ACC112 (cell line): Measurements from ENCODE around the gene BAG3.

ENCODE experiments used
- H2AFZ ChIP-seq: fragments of 200-600 bp; sonication (generic); one replicate; pipeline ENCODE4 v1.6.0; 2017; ENCODE audit warnings: antibody characterized with exemption, low read length; ENCODE audit not compliant: unreplicated experiment
- H3K27ac ChIP-seq: fragments of 200-600 bp; sonication (generic); 2 replicates; pipeline ENCODE4 v1.5.1; 2014; ENCODE audit warnings: low read depth, mild to moderate bottlenecking, antibody characterized with exemption, low read length, moderate library complexity
- H3K27me3 ChIP-seq: fragments of 200-600 bp; sonication (generic); 2 replicates; pipeline ENCODE4 v1.6.1; 2014; ENCODE audit warnings: mild to moderate bottlenecking, antibody characterized with exemption, low read length, moderate library complexity, mixed read lengths; ENCODE audit not compliant: insufficient read depth
- H3K36me3 ChIP-seq: fragments of 200-600 bp; sonication (generic); 2 replicates; pipeline ENCODE4 v1.6.1; 2016; ENCODE audit warnings: mild to moderate bottlenecking, antibody characterized with exemption, low read length, moderate library complexity, mixed read lengths; ENCODE audit not compliant: insufficient read depth
- H3K4me1 ChIP-seq: fragments of 200-600 bp; sonication (generic); one replicate; pipeline ENCODE4 v1.6.1; 2016; ENCODE audit warnings: low read length, mixed read lengths; ENCODE audit not compliant: insufficient read depth, unreplicated experiment, control insufficient read depth
- H3K4me3 ChIP-seq: fragments of 200-600 bp; sonication (generic); 2 replicates; pipeline ENCODE4 v1.5.1; 2014; ENCODE audit warnings: mild to moderate bottlenecking, low read depth, low read length
- H3K79me2 ChIP-seq: fragments of 200-600 bp; sonication (generic); one replicate; pipeline ENCODE4 v1.6.0; 2016; ENCODE audit warnings: low read length; ENCODE audit not compliant: control insufficient read depth, unreplicated experiment, insufficient read depth

BAG3 gene

GRCh38 chr10:119640875-119641526 is 10.2 kb upstream of the BAG3 start:
- no peaks in the 10 kb centered on the region for H3K36me3 ChIP-seq
- no peak overlapping the region for H3K27ac ChIP-seq
- no peak overlapping the region for H3K4me3 ChIP-seq
- no peaks in the 10 kb centered on the region for H3K27me3 ChIP-seq
- H3K4me1 ChIP-seq, result peaks cover 6% of the 10 kb centered on the region
- H3K79me2 ChIP-seq, result no peaks in the 10 kb centered on the region
- H2AFZ ChIP-seq, result peak overlapping the region; percentile 32

GRCh38 chr10:119642556-119643111 is 8.5 kb upstream of the BAG3 start:
- Histone ChIP-seq H3K4me3 (no peak overlapping the region), H3K4me1 (peaks cover 6% of the 10 kb centered on the region), H3K27me3 (no peaks in the 10 kb centered on the region), H3K36me3 (no peaks in the 10 kb centered on the region), H3K79me2 (no peaks in the 10 kb centered on the region), H3K27ac (no peak overlapping the region), H2AFZ (no peak overlapping the region)

DNA sequence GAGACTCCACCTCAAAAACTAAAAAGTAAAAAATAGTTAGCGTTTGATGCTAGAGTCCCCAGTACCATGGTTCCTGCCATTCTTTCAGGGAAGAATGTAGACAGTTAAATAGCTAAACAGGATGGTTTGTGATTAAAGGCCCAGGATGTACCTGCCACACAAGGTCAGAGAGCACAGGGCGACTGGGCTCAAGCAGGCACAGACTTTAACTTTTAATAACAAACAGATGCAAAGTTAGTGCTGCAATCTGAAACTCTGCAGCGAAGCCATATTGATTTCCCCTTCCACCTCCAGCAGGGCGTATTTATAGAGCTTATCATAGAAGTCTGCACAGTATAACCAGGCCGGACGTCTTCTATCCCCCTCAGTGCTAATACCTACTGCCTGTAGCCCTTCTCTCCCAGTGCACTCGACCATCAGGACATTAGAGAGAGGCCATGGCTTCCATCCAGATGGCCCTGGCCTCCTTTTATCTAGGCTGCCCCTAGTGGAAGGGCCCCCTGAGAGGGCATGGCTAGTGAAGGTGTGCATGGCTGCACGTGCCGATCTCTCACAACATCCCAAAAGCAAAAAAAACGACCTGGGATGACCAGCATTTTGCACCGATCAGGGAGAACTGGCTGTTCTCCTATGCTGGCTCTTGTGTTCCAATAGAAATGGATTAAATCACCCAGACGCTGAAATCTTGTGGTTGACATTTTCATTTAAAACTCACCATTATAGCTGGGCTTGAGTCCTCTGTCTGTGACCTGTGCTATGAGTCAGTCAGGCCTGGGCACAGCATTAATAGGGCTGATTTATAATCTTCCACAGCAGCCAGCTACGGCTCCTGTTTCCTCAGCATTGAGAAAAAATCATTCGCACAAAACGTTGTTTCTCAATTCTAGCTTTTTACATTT is 7.6 kb upstream of the BAG3 start:
- H2AFZ ChIP-seq, result peak overlapping the region; percentile 86
- no peaks in the 10 kb centered on the region for H3K79me2 ChIP-seq
- peak overlapping the region; percentile 26; the same call in 1 of the 2 replicates for H3K27ac ChIP-seq
- H3K36me3 ChIP-seq, result no peaks in the 10 kb centered on the region
- peaks cover 6% of the 10 kb centered on the region for H3K4me1 ChIP-seq
- H3K27me3 ChIP-seq, result no peaks in the 10 kb centered on the region
- peak overlapping the region; percentile 56 for H3K4me3 ChIP-seq

- Histone ChIP-seq H3K4me1 (peaks cover 6% of the 10 kb centered on the region), H3K27me3 (no peaks in the 10 kb centered on the region), H3K27ac (peak overlapping the region; percentile 26; the same call in 1 of the 2 replicates), H3K4me3 (peak overlapping the region; percentile 56), H3K79me2 (no peaks in the 10 kb centered on the region), H3K36me3 (no peaks in the 10 kb centered on the region), H2AFZ (peak overlapping the region; percentile 86)
Observed at GRCh38 chr10:119644205-119644814, 6.9 kb upstream of the BAG3 start.

DNA sequence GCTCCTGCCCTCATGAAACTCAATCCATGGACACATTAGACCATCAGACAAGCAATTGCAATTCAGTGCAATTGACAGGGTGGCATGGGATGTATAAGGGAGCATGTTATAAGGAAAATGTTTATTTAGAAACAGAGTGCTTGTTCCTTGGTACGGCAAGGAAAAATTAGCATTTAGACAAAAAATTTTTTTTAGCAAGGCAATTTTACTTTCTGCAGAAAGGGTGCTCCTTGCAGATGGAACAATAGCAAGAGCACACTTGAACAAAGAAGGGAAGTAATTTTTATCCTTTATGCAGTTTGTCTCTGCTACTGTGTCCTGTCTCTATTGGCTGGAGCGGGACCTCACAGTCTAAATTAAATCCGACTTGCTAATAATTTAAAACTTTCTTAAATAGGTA is 6.2 kb upstream of the BAG3 start:
- Histone ChIP-seq H3K27me3 (no peaks in the 10 kb centered on the region), H3K36me3 (no peaks in the 10 kb centered on the region), H2AFZ (no peak overlapping the region), H3K4me3 (no peak overlapping the region), H3K79me2 (no peaks in the 10 kb centered on the region), H3K4me1 (peaks cover 6% of the 10 kb centered on the region), H3K27ac (no peak overlapping the region)

GRCh38 chr10:119650062-119650461 is 1.1 kb upstream of the BAG3 start:
- H3K4me3 ChIP-seq, result no peak overlapping the region

GRCh38 chr10:119651514-119652360 is 557 bp downstream of the BAG3 start:
- peaks cover 54% of the 10 kb centered on the region for H3K79me2 ChIP-seq
- H3K36me3 ChIP-seq, result peaks cover 2% of the 10 kb centered on the region; the same call in 1 of the 2 replicates
- H3K4me3 ChIP-seq, result peak overlapping the region; percentile 94
- no peaks in the 10 kb centered on the region for H3K27me3 ChIP-seq
- peaks cover 31% of the 10 kb centered on the region for H3K4me1 ChIP-seq
- H3K27ac ChIP-seq, result peak overlapping the region; percentile 95
- peak overlapping the region; percentile 56 for H2AFZ ChIP-seq

More at GRCh38 chr10:119650062-119650461, 1.1 kb upstream of the BAG3 start:
- H3K27me3 ChIP-seq, result no peaks in the 10 kb centered on the region
- peaks cover 14% of the 10 kb centered on the region for H3K4me1 ChIP-seq
- H2AFZ ChIP-seq, result no peak overlapping the region
- no peak overlapping the region for H3K27ac ChIP-seq
- H3K36me3 ChIP-seq, result no peaks in the 10 kb centered on the region
- peaks cover 37% of the 10 kb centered on the region for H3K79me2 ChIP-seq

- Histone ChIP-seq H3K27me3 (no peaks in the 10 kb centered on the region), H3K4me1 (peaks cover 37% of the 10 kb centered on the region), H3K36me3 (peaks cover 2% of the 10 kb centered on the region; the same call in 1 of the 2 replicates), H2AFZ (peak overlapping the region; percentile 56), H3K4me3 (peak overlapping the region; percentile 94), H3K27ac (peak overlapping the region; percentile 95), H3K79me2 (peaks cover 60% of the 10 kb centered on the region)
Observed at GRCh38 chr10:119652361-119652730, 1.2 kb downstream of the BAG3 start.

- no peak overlapping the region for H2AFZ ChIP-seq
- peak overlapping the region; percentile 94 for H3K4me3 ChIP-seq
- peaks cover 65% of the 10 kb centered on the region for H3K79me2 ChIP-seq
- H3K27ac ChIP-seq, result peak overlapping the region; percentile 95; the same call in 1 of the 2 replicates
- H3K36me3 ChIP-seq, result peaks cover 2% of the 10 kb centered on the region; the same call in 1 of the 2 replicates
- H3K4me1 ChIP-seq, result peaks cover 42% of the 10 kb centered on the region
- H3K27me3 ChIP-seq, result no peaks in the 10 kb centered on the region
Observed at GRCh38 chr10:119653209-119653608, 2.0 kb downstream of the BAG3 start.
